Activated naive CD4-positive, alpha-beta T cell treated with anti-CD3 and anti-CD28 coated beads, Interleukin-2, amount 10 ng/mL, durations not matched to agents 7 days and 5 days (primary cell): ENCODE data around the gene KLC3.

ENCODE experiments used
- CTCF ChIA-PET: fragments of 350-600 bp; sonication (Branson Sonifier 250); formaldehyde crosslinking; loops from one replicate; lab custom pipeline; 2021; ENCODE audit warnings: antibody characterized with exemption; lab: Charles Lee
- DNase-seq: peaks from one replicate; pipeline ENCODE4 v3.0.0-alpha.2; 2020
- H3K27ac Mint-ChIP-seq: one replicate; pipeline ENCODE4 v1.8.0; 2021; ENCODE audit warnings: mild to moderate bottlenecking, moderate library complexity, mixed read lengths
- H3K27me3 Mint-ChIP-seq: one replicate; pipeline ENCODE4 v1.8.0; 2021; ENCODE audit warnings: mild to moderate bottlenecking, mixed read lengths
- H3K36me3 Mint-ChIP-seq: one replicate; pipeline ENCODE4 v1.8.0; 2021; ENCODE audit warnings: mixed read lengths
- H3K4me1 Mint-ChIP-seq: one replicate; pipeline ENCODE4 v1.8.0; 2021; ENCODE audit warnings: mixed read lengths
- H3K4me3 Mint-ChIP-seq: one replicate; pipeline ENCODE4 v1.8.0; 2021; ENCODE audit warnings: mild to moderate bottlenecking, moderate library complexity, mixed read lengths
- H3K9me3 Mint-ChIP-seq: one replicate; pipeline ENCODE4 v1.8.0; 2021; ENCODE audit warnings: mixed read lengths

The KLC3 gene

GRCh38 chr19:45340232-45340898 is at the start of gene KLC3:
TSS of gene KLC3 (plus strand) at chr19:45340750. CDS start at chr19:45345542, 4,792 bp downstream.
- H3K36me3 Mint-ChIP-seq, result no peaks in the 10 kb centered on the region
- DNase-seq, result peak; percentile 59
- CTCF ChIA-PET, result interaction anchor here (0.5 kb wide), 1 partner anchor 128 kb away, joined by 3 read pairs; no protein-coding TSS in a partner anchor

GRCh38 chr19:45291834-45292233 is 48.7 kb upstream of the KLC3 start:
- Mint-ChIP-seq H3K27me3 (no peaks in the 10 kb centered on the region), H3K4me1 (no peaks in the 10 kb centered on the region), H3K4me3 (no peak overlapping the region), H3K9me3 (no peaks in the 10 kb centered on the region), H3K27ac (no peak overlapping the region), H3K36me3 (peaks cover 6% of the 10 kb centered on the region)
- no peak for DNase-seq
- CTCF ChIA-PET, result no interaction called here

More at GRCh38 chr19:45340232-45340898, at the start of gene KLC3:
- peaks cover 39% of the 10 kb centered on the region for H3K27me3 Mint-ChIP-seq
- peak within 1 kb of the TSS; percentile 34 for H3K4me3 Mint-ChIP-seq
- H3K27ac Mint-ChIP-seq, result no peak within 1 kb of the TSS
- peaks cover 10% of the 10 kb centered on the region for H3K4me1 Mint-ChIP-seq
- H3K9me3 Mint-ChIP-seq, result no peaks in the 10 kb centered on the region

GRCh38 chr19:45293682-45294081 is 46.9 kb upstream of the KLC3 start:
- Mint-ChIP-seq H3K27me3 (no peaks in the 10 kb centered on the region), H3K9me3 (no peaks in the 10 kb centered on the region), H3K4me3 (no peak overlapping the region), H3K4me1 (no peaks in the 10 kb centered on the region), H3K36me3 (peaks cover 4% of the 10 kb centered on the region), H3K27ac (no peak overlapping the region)
- CTCF ChIA-PET, result no interaction called here
- no peak for DNase-seq

- CTCF ChIA-PET, result no interaction called here
- Mint-ChIP-seq H3K4me1 (no peaks in the 10 kb centered on the region), H3K9me3 (no peaks in the 10 kb centered on the region), H3K27ac (no peak overlapping the region), H3K36me3 (peaks cover 4% of the 10 kb centered on the region), H3K4me3 (no peak overlapping the region), H3K27me3 (no peaks in the 10 kb centered on the region)
- DNase-seq, result no peak
These were observed 46.1 kb upstream of the KLC3 start for GRCh38 chr19:45294291-45295029.

- no peak overlapping the region for H3K4me3 Mint-ChIP-seq
- no peaks in the 10 kb centered on the region for H3K4me1 Mint-ChIP-seq
- DNase-seq, result no peak
- CTCF ChIA-PET, result no interaction called here
- H3K27me3 Mint-ChIP-seq, result no peaks in the 10 kb centered on the region
- no peak overlapping the region for H3K27ac Mint-ChIP-seq
- H3K36me3 Mint-ChIP-seq, result peaks cover 4% of the 10 kb centered on the region
- no peaks in the 10 kb centered on the region for H3K9me3 Mint-ChIP-seq
These were observed 44.7 kb upstream of the KLC3 start for GRCh38 chr19:45295873-45296272.

GRCh38 chr19:45296355-45296754 is 44.2 kb upstream of the KLC3 start:
- H3K36me3 Mint-ChIP-seq, result peaks cover 4% of the 10 kb centered on the region

GRCh38 chr19:45297674-45298073 is 42.9 kb upstream of the KLC3 start:
- Mint-ChIP-seq H3K9me3 (no peaks in the 10 kb centered on the region), H3K4me1 (no peaks in the 10 kb centered on the region), H3K36me3 (peaks cover 4% of the 10 kb centered on the region)

More at GRCh38 chr19:45296355-45296754, 44.2 kb upstream of the KLC3 start:
- Mint-ChIP-seq H3K27me3 (no peaks in the 10 kb centered on the region), H3K9me3 (no peaks in the 10 kb centered on the region), H3K4me1 (no peaks in the 10 kb centered on the region), H3K4me3 (no peak overlapping the region), H3K27ac (no peak overlapping the region)
- no peak for DNase-seq
- CTCF ChIA-PET, result no interaction called here

GRCh38 chr19:45298264-45298663 is 42.3 kb upstream of the KLC3 start:
- no peak for DNase-seq
- Mint-ChIP-seq H3K9me3 (no peaks in the 10 kb centered on the region), H3K4me1 (no peaks in the 10 kb centered on the region), H3K27ac (no peak overlapping the region), H3K4me3 (no peak overlapping the region), H3K27me3 (no peaks in the 10 kb centered on the region), H3K36me3 (peaks cover 4% of the 10 kb centered on the region)
- CTCF ChIA-PET, result no interaction called here

More at GRCh38 chr19:45297674-45298073, 42.9 kb upstream of the KLC3 start:
- no peaks in the 10 kb centered on the region for H3K27me3 Mint-ChIP-seq
- no peak for DNase-seq
- H3K4me3 Mint-ChIP-seq, result no peak overlapping the region
- no peak overlapping the region for H3K27ac Mint-ChIP-seq
- CTCF ChIA-PET, result no interaction called here

GRCh38 chr19:45299719-45300118 is 40.8 kb upstream of the KLC3 start:
- Mint-ChIP-seq H3K9me3 (no peaks in the 10 kb centered on the region), H3K36me3 (peaks cover 4% of the 10 kb centered on the region), H3K4me3 (no peak overlapping the region), H3K27me3 (peaks cover 4% of the 10 kb centered on the region), H3K27ac (no peak overlapping the region), H3K4me1 (no peaks in the 10 kb centered on the region)
- DNase-seq, result no peak
- CTCF ChIA-PET, result no interaction called here

- no peaks in the 10 kb centered on the region for H3K36me3 Mint-ChIP-seq
- no peak overlapping the region for H3K4me3 Mint-ChIP-seq
- H3K4me1 Mint-ChIP-seq, result no peaks in the 10 kb centered on the region
- H3K27me3 Mint-ChIP-seq, result peaks cover 15% of the 10 kb centered on the region
- CTCF ChIA-PET, result no interaction called here
- no peak overlapping the region for H3K27ac Mint-ChIP-seq
- no peaks in the 10 kb centered on the region for H3K9me3 Mint-ChIP-seq
- no peak for DNase-seq
These were observed 38.1 kb upstream of the KLC3 start for GRCh38 chr19:45302416-45302815.

- no peak overlapping the region for H3K4me3 Mint-ChIP-seq
- H3K27me3 Mint-ChIP-seq, result peaks cover 15% of the 10 kb centered on the region
- H3K9me3 Mint-ChIP-seq, result no peaks in the 10 kb centered on the region
- no peak overlapping the region for H3K27ac Mint-ChIP-seq
- H3K36me3 Mint-ChIP-seq, result no peaks in the 10 kb centered on the region
- no peaks in the 10 kb centered on the region for H3K4me1 Mint-ChIP-seq
- CTCF ChIA-PET, result no interaction called here
- DNase-seq, result no peak
These were observed 37.1 kb upstream of the KLC3 start for GRCh38 chr19:45303269-45304060.

GRCh38 chr19:45304141-45304926 is 36.2 kb upstream of the KLC3 start:
- H3K27ac Mint-ChIP-seq, result peak overlapping the region; percentile 29
- CTCF ChIA-PET, result interaction anchor here (0.9 kb wide), 1 partner anchor 212 kb away, joined by 3 read pairs; no protein-coding TSS in a partner anchor
- H3K4me1 Mint-ChIP-seq, result no peaks in the 10 kb centered on the region
- no peaks in the 10 kb centered on the region for H3K9me3 Mint-ChIP-seq
- no peak for DNase-seq
- peaks cover 15% of the 10 kb centered on the region for H3K27me3 Mint-ChIP-seq
- H3K4me3 Mint-ChIP-seq, result no peak overlapping the region
- no peaks in the 10 kb centered on the region for H3K36me3 Mint-ChIP-seq

GRCh38 chr19:45305007-45305406 is 35.5 kb upstream of the KLC3 start:
- Mint-ChIP-seq H3K27ac (no peak overlapping the region), H3K27me3 (peaks cover 15% of the 10 kb centered on the region), H3K9me3 (no peaks in the 10 kb centered on the region), H3K4me1 (no peaks in the 10 kb centered on the region), H3K4me3 (no peak overlapping the region), H3K36me3 (no peaks in the 10 kb centered on the region)
- CTCF ChIA-PET, result interaction anchor here (0.9 kb wide), 1 partner anchor 212 kb away, joined by 3 read pairs; no protein-coding TSS in a partner anchor
- DNase-seq, result no peak
